Effector CD4-positive, alpha-beta T cell (primary cell): ENCODE measurements around the gene FOXJ3.

Experiments
- DNase-seq: peaks from one replicate; pipeline ENCODE4 v3.0.0-alpha.2; 2020

The FOXJ3 gene

GRCh38 chr1:42141978-42142377 lies 193.1 kb downstream of the FOXJ3 start:
- DNase-seq = no peak

- DNase-seq = no peak
These were observed 194.8 kb downstream of the FOXJ3 start for GRCh38 chr1:42140191-42140590.

- DNase-seq = no peak
These were observed 195.6 kb downstream of the FOXJ3 start for GRCh38 chr1:42139444-42139843.

- DNase-seq = no peak
These were observed 196.4 kb downstream of the FOXJ3 start for GRCh38 chr1:42138586-42138985.

- no peak for DNase-seq
These were observed 197.3 kb downstream of the FOXJ3 start for GRCh38 chr1:42137766-42138165.

GRCh38 chr1:42136466-42136865 lies 198.6 kb downstream of the FOXJ3 start:
- DNase-seq = no peak

GRCh38 chr1:42135426-42135825 lies 199.6 kb downstream of the FOXJ3 start:
- DNase-seq = no peak

GRCh38 chr1:42133809-42134526 lies 201.1 kb downstream of the FOXJ3 start:
- DNase-seq = no peak

- DNase-seq = no peak
These were observed 201.6 kb downstream of the FOXJ3 start for GRCh38 chr1:42133390-42133789.

- DNase-seq = no peak
These were observed 204.9 kb downstream of the FOXJ3 start for GRCh38 chr1:42130061-42130660.

GRCh38 chr1:42128964-42129363 lies 206.1 kb downstream of the FOXJ3 start:
- DNase-seq = no peak

- no peak for DNase-seq
These were observed 206.5 kb downstream of the FOXJ3 start for GRCh38 chr1:42128499-42128898.

GRCh38 chr1:42127767-42128166 lies 207.3 kb downstream of the FOXJ3 start:
- no peak for DNase-seq
